HG03060 (cell line): ENCODE measurements around the gene ICE2.
"Not testable (repeated sequence)": the region's sequence is repeated elsewhere in the genome, so short reads cannot be mapped to it uniquely, and the experiment has no call there.

ENCODE experiments used
- ATAC-seq: cut with Tn5 transposase; IDR thresholded peaks from one replicate; pipeline ENCODE4 v1.9.1; 2021; ENCODE audit warnings: low read depth, moderate number of reproducible peaks; ENCODE audit not compliant: unreplicated experiment

ICE2 gene

GRCh38 chr15:60413231-60413824 lies 65.6 kb downstream of the ICE2 start:
- no peak for ATAC-seq

GRCh38 chr15:60412807-60413206 lies 66.1 kb downstream of the ICE2 start:
- ATAC-seq: not testable (repeated sequence)

DNA sequence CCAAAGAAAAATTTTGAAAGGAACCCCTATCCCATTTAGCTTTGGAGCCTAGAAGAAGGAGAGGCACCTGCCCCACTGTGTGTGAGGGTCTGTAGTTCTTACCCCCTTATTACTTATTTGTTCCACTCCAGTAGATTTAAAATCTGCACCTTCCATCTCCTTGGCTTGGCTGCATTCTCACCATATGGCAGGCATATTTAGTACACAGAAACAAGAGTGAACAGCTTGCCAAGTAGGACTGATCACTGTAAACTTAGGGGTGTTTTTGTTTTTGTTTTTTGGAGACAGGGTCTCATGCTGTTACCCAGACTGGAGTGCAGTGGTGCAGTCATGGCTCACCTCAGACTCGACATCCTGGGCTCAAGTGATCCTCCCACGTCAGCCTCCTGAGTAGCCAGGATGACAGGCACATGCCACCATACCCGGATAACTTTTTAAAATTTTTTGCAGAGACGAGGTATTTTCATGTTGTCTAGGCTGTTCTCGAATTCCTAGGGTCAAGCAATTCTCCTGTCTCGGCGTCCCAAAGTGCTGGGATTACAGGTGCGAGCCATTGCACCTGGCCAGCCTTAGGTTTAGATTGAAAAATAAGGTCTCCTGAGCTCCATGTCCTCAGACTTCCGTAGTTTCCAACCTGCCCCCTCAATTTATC lies 67.0 kb downstream of the ICE2 start:
- ATAC-seq: no peak

DNA sequence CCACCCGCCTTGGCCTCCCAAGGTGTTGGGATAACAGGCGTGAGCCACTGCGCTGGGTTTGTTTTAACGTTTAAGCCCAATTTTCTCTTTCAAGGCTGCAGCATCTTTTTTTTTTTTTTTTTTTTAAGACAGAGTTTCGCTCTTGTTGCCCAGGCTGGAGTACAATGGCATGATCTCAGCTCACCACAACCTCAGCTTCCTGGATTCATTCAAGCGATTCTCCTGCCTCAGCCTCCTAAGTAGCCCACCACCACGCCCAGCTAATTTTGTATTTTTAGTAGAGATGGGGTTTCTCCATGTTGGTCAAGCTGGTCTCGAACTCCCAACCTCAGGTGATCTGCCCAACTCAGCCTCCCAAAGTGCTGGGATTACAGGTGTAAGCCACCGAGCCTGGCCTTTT lies 68.6 kb downstream of the ICE2 start:
- not testable (repeated sequence) for ATAC-seq

DNA sequence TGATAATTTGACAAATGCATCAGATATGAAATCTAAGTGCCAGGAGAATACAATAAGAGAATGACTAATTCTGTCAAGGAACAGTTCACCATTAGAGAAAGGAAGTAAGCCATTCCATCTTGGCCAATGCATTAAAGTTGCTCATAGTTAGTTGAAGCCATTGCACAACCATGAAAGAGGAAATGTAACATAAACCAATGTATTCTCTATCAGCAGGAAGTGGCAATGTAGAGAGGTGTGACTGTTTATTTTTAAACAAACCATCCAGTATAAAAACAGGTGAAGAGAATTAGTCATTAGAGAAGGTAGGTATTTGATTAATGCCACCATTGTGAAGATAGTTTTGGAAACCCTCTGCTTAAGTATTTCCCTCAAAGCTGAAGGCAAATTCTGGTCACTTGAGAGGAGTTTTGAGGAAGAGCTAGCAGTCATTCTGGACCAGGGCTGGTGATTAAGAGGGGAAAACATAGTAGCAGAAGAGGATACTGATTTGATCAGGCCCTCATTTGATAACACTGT lies 70.4 kb downstream of the ICE2 start:
- no peak for ATAC-seq

GRCh38 chr15:60407415-60407805 lies 71.5 kb downstream of the ICE2 start:
- ATAC-seq: no peak

DNA sequence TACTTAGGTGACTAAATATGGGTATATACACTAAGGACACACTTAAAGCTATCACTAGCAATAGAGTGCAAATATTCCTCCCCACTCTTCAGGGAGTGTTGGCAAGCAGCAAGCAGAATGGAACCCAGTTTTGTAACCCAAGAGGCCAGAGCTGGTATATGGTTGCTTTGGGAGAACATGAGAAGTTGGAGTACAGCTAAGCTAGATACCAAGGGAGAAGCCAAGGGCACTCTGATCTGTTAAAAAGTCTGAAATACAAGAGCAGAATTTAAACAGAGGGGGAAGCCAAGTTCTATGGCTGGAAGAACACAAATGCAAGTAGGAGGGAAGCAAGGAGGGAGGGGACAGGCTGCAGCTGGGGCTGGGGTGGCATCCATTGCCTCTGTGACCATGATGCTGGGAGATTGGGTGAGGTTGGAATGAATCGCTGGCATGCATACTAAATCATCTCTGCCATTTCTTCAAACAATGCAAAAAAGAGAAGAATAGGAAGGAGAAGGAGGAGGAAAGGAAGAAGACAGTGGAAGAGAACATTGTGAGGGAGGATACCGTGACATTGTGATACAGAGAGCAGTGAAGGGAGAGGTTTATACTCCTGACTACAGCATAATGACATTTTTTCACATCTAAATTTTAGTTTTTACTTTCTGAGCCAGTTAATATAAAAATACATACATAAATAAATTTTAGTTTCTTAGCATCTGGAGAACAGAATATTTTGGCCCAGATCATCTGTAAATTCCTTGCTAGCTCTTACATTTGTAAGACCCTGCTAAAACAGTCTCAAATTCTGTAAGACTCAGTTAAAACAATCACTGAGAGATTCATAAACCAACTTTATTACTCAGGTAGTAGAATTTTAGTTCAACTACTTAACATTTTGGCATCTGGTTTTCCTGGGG lies 72.2 kb downstream of the ICE2 start:
- no peak for ATAC-seq

DNA sequence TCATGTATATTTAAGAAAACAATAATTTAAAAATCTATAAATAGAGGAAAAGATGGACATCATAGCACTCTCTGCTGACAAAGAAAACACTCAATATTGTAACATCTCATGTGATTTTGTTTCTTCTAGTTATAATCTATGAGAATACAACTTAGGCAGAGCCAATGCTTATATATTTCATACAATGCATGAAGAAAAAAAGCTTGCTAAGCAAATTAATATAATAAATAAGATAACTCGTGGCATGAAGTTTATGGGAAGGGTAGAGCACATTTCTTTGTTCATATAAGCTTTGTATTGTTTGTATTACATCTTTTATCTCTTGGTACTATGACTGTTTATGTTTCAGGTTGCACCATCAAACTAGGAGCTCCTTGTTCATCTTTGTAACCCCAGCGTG lies 73.5 kb downstream of the ICE2 start:
- no peak for ATAC-seq

DNA sequence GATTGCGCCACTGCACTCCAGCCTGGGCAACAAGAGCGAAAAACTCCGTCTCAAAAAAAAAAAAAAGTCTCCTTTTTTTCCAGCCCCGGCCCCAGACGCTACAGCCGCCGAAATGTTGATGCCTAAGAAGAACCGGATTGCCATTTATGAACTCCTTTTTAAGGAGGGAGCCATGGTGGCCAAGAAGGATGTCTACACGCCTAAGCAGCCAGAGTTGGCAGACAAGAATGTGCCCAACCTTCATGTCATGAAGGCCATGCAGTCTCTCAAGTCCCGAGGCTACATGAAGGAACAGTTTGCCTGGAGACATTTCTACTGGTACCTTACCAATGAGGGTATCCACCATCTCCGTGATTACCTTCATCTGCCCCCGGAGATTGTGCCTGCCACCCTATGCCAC lies 74.6 kb downstream of the ICE2 start:
- not testable (repeated sequence) for ATAC-seq

GRCh38 chr15:60400944-60401343 lies 78.0 kb downstream of the ICE2 start:
- no peak for ATAC-seq

DNA sequence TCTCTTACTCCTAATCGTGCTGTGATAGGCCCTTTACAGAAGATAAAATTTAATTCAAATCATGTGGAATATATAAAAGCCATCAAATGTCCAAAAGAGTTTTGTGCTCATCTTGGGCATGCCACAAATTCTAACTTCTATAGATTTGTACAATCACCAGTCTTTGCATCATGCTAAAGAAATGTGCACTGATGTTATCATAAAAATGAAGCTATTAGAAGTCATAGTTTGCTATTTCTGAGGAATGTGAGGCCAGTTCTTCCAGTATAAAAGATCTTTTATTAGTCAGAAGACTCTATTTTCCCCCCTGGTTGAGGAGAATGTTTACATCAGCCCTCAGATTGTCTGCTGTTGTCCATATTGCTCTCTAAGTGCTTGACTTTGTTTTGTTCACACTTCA lies 79.0 kb downstream of the ICE2 start:
- ATAC-seq: no peak

DNA sequence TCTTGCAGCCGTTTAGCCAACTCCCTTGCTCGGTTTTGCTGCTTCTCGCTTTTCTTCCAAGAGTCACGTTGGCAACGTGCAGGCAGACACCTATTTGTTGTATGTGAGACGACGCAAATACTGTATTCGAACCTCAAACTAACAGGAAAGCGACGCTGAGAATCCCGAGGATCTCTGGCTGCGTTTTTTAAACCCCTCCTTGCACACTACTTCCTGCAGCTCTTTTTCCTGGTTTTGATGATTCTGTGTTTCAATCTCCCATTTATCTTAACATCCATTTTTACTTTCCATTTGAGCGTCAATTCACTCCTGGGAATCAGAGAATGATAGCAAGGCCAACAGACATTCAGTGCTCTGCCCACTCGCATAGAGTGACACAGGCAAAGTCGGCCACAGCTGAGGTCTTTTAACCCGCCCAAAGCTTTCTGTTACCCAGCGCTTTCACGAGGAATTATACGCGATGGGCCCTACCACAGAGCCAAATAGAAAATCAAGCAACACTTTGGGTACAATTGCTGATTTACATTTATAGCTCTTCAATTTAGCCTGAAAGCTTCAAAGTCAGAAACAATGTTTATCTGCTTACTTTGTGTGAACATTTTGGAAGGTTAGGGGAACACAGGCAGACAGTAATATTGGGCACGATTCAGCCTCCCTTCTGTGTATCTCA lies 79.6 kb downstream of the ICE2 start:
- no peak for ATAC-seq

DNA sequence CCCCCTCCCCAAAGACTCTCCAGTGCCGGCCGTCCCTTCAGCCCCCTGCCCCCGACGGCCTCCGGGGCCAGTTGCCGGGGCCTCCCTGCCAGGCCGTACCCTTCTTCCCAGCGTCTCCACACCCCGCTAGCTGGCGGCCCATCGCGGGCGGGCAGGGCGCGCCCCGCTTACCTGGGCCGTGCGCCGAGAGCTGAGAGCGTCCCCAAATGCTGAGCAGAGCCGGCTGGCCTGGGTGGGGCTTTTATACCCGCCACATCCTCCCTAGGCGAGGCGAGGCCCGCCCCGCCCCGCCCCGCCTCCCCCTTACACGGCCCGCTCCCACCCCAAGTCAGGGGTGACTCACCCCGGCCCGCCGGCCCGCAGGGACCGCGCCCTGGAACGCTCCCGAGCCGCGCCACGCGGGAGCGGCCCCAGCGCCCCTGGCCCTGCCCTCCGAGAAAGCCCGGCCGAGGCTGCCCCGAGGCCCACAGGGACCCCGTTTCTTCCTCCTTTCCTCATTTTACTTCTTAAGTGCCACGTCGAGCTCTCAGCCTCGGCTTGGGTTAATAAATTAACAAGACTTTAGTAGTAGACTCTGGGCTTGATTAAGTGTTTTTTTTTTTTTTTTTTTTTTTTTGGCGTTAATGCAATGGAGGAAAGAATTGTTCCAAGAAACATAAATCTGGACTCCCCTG lies 81.0 kb downstream of the ICE2 start, which contains the start of gene ANXA2:
ANXA2 (minus strand) TSS at position 215 of the 674 bp plus-strand sequence. CDS start 11,911 bp downstream, outside the sequence.
- ATAC-seq: peak; percentile 51

GRCh38 chr15:60396958-60397771 lies 81.8 kb downstream of the ICE2 start:
- peak; percentile 54 for ATAC-seq

DNA sequence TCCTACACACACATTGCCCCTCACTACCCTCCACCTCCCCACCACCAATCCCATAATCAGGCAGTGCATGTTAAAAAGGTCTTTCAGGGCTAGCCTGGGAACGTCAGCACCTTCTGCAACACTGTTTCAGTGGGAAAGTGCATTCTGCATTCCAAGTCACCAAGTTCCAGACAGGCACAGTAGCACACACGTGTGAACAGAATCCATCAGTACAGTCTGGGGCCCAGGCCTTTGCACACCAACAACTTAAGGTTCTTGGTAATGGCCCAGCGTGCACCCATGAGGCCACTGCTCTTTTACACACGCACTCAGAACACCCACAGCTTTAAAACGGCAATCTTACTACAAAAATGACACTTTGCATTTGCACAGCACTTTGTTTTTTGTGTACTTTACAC lies 82.4 kb downstream of the ICE2 start:
- no peak for ATAC-seq

GRCh38 chr15:60396100-60396499 lies 82.8 kb downstream of the ICE2 start:
- ATAC-seq: no peak

- ATAC-seq: no peak
Measured at GRCh38 chr15:60395276-60396011, 83.5 kb downstream of the ICE2 start.

DNA sequence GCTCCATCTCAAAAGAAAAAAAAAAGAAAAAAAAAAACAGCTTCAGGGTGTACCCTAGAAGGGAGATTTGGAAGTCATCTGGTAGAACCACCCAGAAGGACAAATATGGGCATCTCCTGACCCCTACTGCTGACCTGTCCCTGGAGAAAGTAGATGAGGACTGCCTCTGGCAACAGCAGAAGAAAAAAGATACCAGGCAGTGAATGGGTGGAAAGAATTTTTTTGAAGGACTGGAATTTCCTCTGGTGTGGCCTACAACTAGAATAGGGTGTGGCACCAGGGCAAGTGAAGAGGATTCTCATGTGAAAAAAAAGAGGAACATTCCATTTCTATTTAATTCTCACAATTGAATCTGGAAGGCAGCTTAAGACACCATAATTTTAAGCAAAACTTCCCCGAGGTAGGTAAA lies 84.2 kb downstream of the ICE2 start:
- ATAC-seq: no peak
